ENCODE data around the gene TGFBR3. TPM values are rescaled to one million over a fixed set of nuclear protein-coding genes. Genes with fewer than 3 reads are reported as not detected.
A peak's percentile ranks its signal among the peaks of the same experiment; 100 is the strongest.

The TGFBR3 gene
- total and polyA plus RNA-seq, 9 of the 15 experiments (the other 6 are each of a cell fraction or from before 2014, with no cell fraction given) = 3.6 to 32.4 (median 15.6) TPM

DNA sequence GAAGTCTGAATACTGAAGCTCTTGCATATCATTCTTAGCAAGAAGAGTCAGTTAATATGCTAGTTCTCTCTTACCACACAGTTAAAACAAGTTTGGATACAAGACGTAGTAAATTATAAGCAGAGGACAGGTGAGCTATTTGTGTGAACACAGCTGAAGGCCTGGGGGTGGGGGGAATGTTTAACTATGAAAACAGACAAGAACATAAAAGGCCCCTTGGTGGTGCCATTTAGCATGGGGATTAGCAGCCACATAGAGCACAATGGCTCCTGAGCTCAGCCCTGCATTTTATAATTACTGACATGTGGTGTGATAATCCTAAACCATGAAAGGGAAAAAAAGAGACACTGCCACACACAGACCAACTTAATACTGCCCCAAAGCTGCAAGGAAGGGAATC, 94.8 kb downstream of the TGFBR3 start:
- Histone ChIP-seq H3K36me3 (ENCODE audit: control insufficient read depth, insufficient read depth, low read length) (peaks cover 4% of the 10 kb centered on the region; the same call in 1 of the 3 replicates), H3K27me3 (ENCODE audit: control insufficient read depth in 2 of 2, insufficient read depth in 2 of 2, low read length in 2 of 2) (no peaks in the 10 kb centered on the region), H3K27ac (ENCODE audit: extremely low read depth, low read depth, low read length) (no peak overlapping the region), H3K4me3 (no peak overlapping the region), H3K9ac (ENCODE audit: insufficient read depth in 1 of 2, low read depth in 2 of 2, low read length in 2 of 2) (no peak overlapping the region), H3K4me1 (replicated peaks in 1 of 2; ENCODE audit: control insufficient read depth in 2 of 2, insufficient read depth in 2 of 2, low read length in 2 of 2) (peaks cover 3 to 10% of the 10 kb centered on the region in 2 experiments; a peak in 3 of 5 replicates), H3K9me1 (ENCODE audit: control insufficient read depth, insufficient read depth, low read length) (no peaks in the 10 kb centered on the region), H3K79me2 (ENCODE audit: control insufficient read depth, insufficient read depth, low read length) (no peaks in the 10 kb centered on the region), H3K9me3 (replicated peaks; ENCODE audit: control insufficient read depth, insufficient read depth, low read depth, low read length) (no peaks in the 10 kb centered on the region), H2AFZ (ENCODE audit: low read depth, low read length) (no peak overlapping the region), H3K4me2 (ENCODE audit: insufficient read depth, low read length) (no peak overlapping the region), H4K20me1 (replicated peaks; ENCODE audit: control insufficient read depth, insufficient read depth, low read length) (no peaks in the 10 kb centered on the region)
- intact Hi-C loops (cut with micrococcal nuclease) = no loop called here
- BruUV-seq (replicated peaks) = no TSS peak
- in situ Hi-C loops (cut with MboI) = no loop called here
- ATAC-seq (peak; percentile 70), DNase-seq (ENCODE audit: extremely low read depth in 1 of 4, low spot score in 3 of 4) (peak; percentile 32 to 61 (median 44)), FAIRE-seq (peak; percentile 23)
- CTCF ChIA-PET (ENCODE audit: low intra/inter-chr PET ratio) = interaction anchor here (0.8 kb wide), 1 partner anchor 175 kb away, joined by 3 read pairs; no protein-coding TSS in a partner anchor
- POLR2A ChIA-PET = interaction anchor here (0.7 to 1.1 kb wide), 3 partner anchors 9 to 12 kb away, joined by 3 read pairs; no protein-coding TSS in a partner anchor
- WGBS (ENCODE audit: insufficient coverage, low coverage, missing lambda C conversion rate) = 78% methylated on average over 1 of the region's 1 CpG
- no peak for TF ChIP-seq KLF16 (IDR thresholded peaks at IDR 0.05)
- TF ChIP-seq, protein P1, sequence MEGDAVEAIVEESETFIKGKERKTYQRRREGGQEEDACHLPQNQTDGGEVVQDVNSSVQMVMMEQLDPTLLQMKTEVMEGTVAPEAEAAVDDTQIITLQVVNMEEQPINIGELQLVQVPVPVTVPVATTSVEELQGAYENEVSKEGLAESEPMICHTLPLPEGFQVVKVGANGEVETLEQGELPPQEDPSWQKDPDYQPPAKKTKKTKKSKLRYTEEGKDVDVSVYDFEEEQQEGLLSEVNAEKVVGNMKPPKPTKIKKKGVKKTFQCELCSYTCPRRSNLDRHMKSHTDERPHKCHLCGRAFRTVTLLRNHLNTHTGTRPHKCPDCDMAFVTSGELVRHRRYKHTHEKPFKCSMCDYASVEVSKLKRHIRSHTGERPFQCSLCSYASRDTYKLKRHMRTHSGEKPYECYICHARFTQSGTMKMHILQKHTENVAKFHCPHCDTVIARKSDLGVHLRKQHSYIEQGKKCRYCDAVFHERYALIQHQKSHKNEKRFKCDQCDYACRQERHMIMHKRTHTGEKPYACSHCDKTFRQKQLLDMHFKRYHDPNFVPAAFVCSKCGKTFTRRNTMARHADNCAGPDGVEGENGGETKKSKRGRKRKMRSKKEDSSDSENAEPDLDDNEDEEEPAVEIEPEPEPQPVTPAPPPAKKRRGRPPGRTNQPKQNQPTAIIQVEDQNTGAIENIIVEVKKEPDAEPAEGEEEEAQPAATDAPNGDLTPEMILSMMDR (IDR thresholded peaks at IDR 0.05 in 2 of 3, conservative IDR thresholded peaks at IDR 0.05 in 1 of 3; ENCODE audit: insufficient read depth in 2 of 3, low read depth in 1 of 3, low read length in 3 of 3) = peak in 1 of 3 experiments; percentile 27; a peak in 1 of 6 replicates
- TF ChIP-seq MTF1 (CRISPR knock-in tag; IDR thresholded peaks at IDR 0.05; ENCODE audit: borderline replicate concordance) = no peak
- no peak for TF ChIP-seq DDX20 (tag; IDR thresholded peaks at IDR 0.05; ENCODE audit: low read depth)
- TF ChIP-seq, protein P2, sequence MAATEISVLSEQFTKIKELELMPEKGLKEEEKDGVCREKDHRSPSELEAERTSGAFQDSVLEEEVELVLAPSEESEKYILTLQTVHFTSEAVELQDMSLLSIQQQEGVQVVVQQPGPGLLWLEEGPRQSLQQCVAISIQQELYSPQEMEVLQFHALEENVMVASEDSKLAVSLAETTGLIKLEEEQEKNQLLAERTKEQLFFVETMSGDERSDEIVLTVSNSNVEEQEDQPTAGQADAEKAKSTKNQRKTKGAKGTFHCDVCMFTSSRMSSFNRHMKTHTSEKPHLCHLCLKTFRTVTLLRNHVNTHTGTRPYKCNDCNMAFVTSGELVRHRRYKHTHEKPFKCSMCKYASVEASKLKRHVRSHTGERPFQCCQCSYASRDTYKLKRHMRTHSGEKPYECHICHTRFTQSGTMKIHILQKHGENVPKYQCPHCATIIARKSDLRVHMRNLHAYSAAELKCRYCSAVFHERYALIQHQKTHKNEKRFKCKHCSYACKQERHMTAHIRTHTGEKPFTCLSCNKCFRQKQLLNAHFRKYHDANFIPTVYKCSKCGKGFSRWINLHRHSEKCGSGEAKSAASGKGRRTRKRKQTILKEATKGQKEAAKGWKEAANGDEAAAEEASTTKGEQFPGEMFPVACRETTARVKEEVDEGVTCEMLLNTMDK (IDR thresholded peaks at IDR 0.05; ENCODE audit: borderline replicate concordance, insufficient read depth, low read depth, low read length, poor library complexity, severe bottlenecking) = no peak
- TF ChIP-seq, protein P3, sequence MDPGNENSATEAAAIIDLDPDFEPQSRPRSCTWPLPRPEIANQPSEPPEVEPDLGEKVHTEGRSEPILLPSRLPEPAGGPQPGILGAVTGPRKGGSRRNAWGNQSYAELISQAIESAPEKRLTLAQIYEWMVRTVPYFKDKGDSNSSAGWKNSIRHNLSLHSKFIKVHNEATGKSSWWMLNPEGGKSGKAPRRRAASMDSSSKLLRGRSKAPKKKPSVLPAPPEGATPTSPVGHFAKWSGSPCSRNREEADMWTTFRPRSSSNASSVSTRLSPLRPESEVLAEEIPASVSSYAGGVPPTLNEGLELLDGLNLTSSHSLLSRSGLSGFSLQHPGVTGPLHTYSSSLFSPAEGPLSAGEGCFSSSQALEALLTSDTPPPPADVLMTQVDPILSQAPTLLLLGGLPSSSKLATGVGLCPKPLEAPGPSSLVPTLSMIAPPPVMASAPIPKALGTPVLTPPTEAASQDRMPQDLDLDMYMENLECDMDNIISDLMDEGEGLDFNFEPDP (CRISPR knock-in tag; IDR thresholded peaks at IDR 0.05) = no peak
- TF ChIP-seq MEF2D (tag; conservative IDR thresholded peaks at IDR 0.05; ENCODE audit: low read depth) = no peak
- TF ChIP-seq ZBTB17 (CRISPR knock-in tag; IDR thresholded peaks at IDR 0.05) = no peak
- no peak for TF ChIP-seq CC2D1A (IDR thresholded peaks at IDR 0.05)
- TF ChIP-seq, protein P4, sequence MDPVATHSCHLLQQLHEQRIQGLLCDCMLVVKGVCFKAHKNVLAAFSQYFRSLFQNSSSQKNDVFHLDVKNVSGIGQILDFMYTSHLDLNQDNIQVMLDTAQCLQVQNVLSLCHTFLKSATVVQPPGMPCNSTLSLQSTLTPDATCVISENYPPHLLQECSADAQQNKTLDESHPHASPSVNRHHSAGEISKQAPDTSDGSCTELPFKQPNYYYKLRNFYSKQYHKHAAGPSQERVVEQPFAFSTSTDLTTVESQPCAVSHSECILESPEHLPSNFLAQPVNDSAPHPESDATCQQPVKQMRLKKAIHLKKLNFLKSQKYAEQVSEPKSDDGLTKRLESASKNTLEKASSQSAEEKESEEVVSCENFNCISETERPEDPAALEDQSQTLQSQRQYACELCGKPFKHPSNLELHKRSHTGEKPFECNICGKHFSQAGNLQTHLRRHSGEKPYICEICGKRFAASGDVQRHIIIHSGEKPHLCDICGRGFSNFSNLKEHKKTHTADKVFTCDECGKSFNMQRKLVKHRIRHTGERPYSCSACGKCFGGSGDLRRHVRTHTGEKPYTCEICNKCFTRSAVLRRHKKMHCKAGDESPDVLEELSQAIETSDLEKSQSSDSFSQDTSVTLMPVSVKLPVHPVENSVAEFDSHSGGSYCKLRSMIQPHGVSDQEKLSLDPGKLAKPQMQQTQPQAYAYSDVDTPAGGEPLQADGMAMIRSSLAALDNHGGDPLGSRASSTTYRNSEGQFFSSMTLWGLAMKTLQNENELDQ (CRISPR knock-in tag; IDR thresholded peaks at IDR 0.05; ENCODE audit: borderline replicate concordance) = no peak
- TF ChIP-seq, protein P5, sequence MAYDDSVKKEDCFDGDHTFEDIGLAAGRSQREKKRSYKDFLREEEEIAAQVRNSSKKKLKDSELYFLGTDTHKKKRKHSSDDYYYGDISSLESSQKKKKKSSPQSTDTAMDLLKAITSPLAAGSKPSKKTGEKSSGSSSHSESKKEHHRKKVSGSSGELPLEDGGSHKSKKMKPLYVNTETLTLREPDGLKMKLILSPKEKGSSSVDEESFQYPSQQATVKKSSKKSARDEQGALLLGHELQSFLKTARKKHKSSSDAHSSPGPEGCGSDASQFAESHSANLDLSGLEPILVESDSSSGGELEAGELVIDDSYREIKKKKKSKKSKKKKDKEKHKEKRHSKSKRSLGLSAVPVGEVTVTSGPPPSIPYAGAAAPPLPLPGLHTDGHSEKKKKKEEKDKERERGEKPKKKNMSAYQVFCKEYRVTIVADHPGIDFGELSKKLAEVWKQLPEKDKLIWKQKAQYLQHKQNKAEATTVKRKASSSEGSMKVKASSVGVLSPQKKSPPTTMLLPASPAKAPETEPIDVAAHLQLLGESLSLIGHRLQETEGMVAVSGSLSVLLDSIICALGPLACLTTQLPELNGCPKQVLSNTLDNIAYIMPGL (CRISPR knock-in tag; IDR thresholded peaks at IDR 0.05) = no peak
- TF ChIP-seq ZNF224 (CRISPR knock-in tag; IDR thresholded peaks at IDR 0.05) = no peak
